GM18858 (cell line): Measurements from ENCODE around the gene PGAP3.

Source experiments
- ATAC-seq: cut with Tn5 transposase; IDR thresholded peaks from one replicate; pipeline ENCODE4 v1.9.1; 2021; ENCODE audit not compliant: unreplicated experiment

PGAP3 gene

GRCh38 chr17:39660397-39661385, 27.2 kb downstream of the PGAP3 start:
- ATAC-seq = no peak

GRCh38 chr17:39660011-39660360, 27.9 kb downstream of the PGAP3 start:
- no peak for ATAC-seq

- no peak for ATAC-seq
Measured at GRCh38 chr17:39659279-39660010, 28.4 kb downstream of the PGAP3 start.

- ATAC-seq = no peak
Measured at GRCh38 chr17:39658760-39659159, 29.1 kb downstream of the PGAP3 start.

GRCh38 chr17:39658346-39658745, 29.5 kb downstream of the PGAP3 start:
- no peak for ATAC-seq

- no peak for ATAC-seq
Measured at GRCh38 chr17:39655105-39655504, 32.8 kb downstream of the PGAP3 start.

GRCh38 chr17:39653662-39654331, 34.1 kb downstream of the PGAP3 start:
- no peak for ATAC-seq

GRCh38 chr17:39653316-39653661, 34.6 kb downstream of the PGAP3 start:
- ATAC-seq = no peak

- ATAC-seq = no peak
Measured at GRCh38 chr17:39652587-39653315, 35.1 kb downstream of the PGAP3 start.

- no peak for ATAC-seq
Measured at GRCh38 chr17:39651923-39652586, 35.8 kb downstream of the PGAP3 start.

GRCh38 chr17:39650121-39650579, 37.7 kb downstream of the PGAP3 start:
- ATAC-seq = no peak

- no peak for ATAC-seq
Measured at GRCh38 chr17:39648616-39649366, 39.1 kb downstream of the PGAP3 start.

GRCh38 chr17:39647256-39647655, 40.6 kb downstream of the PGAP3 start:
- ATAC-seq = no peak

- ATAC-seq = no peak
Measured at GRCh38 chr17:39643271-39643670, 44.6 kb downstream of the PGAP3 start.

- ATAC-seq = no peak
Measured at GRCh38 chr17:39642291-39643074, 45.4 kb downstream of the PGAP3 start.

GRCh38 chr17:39641883-39642282, 46.0 kb downstream of the PGAP3 start:
- no peak for ATAC-seq

- ATAC-seq = no peak
Measured at GRCh38 chr17:39641097-39641496, 46.8 kb downstream of the PGAP3 start.

- ATAC-seq = no peak
Measured at GRCh38 chr17:39640591-39641031, 47.2 kb downstream of the PGAP3 start.
